Measurements from ENCODE around the gene CPSF4L. TPM values are rescaled to one million over a fixed set of nuclear protein-coding genes. Genes with fewer than 3 reads are reported as not detected.

The CPSF4L gene
- total RNA-seq, 1 experiment from 2014 or later = not detected

GRCh38 chr17:73208139-73208827 is 53.4 kb downstream of the CPSF4L start:
- no peaks in the 10 kb centered on the region for H3K27me3 ChIP-seq (ENCODE audit: control insufficient read depth, insufficient read depth, low read length)
- ATAC-seq (no peak), DNase-seq (ENCODE audit: low read depth, low spot score) (no peak)
- peaks cover 44% of the 10 kb centered on the region for H3K36me3 ChIP-seq (ENCODE audit: control insufficient read depth, insufficient read depth, low read length)
- H3K9me3 ChIP-seq (ENCODE audit: control insufficient read depth, insufficient read depth, low read depth, low read length) = no peaks in the 10 kb centered on the region
- ChIA-PET CTCF (no interaction called here), POLR2A (no interaction called here)
- peaks cover 8% of the 10 kb centered on the region; the same call in 1 of the 2 replicates for H3K4me1 ChIP-seq (ENCODE audit: control insufficient read depth, insufficient read depth, low read length)
- intact Hi-C loops (cut with micrococcal nuclease; ENCODE audit: unreplicated experiment) (no loop called here), in situ Hi-C loops (cut with HindIII; ENCODE audit: low pct_unique_long_range_greater_than_20kb, low sequenced_read_pairs) (no loop called here)
- no TSS peak for BruUV-seq (replicated peaks)
- no peak overlapping the region for H3K4me3 ChIP-seq (ENCODE audit: low read depth in 2 of 2, low read length in 2 of 2)
- no peak overlapping the region for H3K27ac ChIP-seq (ENCODE audit: low read length)
- TF ChIP-seq POLR2AphosphoS5 (IDR thresholded peaks at IDR 0.05; ENCODE audit: low read depth, low read length) (no peak; the same call in 1 of the 2 replicates), SIN3A (IDR thresholded peaks at IDR 0.05; ENCODE audit: borderline replicate concordance, insufficient read depth, low read depth, low read length) (no peak), CTCF (IDR thresholded peaks at IDR 0.05) (no peak), TCF7L2 (IDR thresholded peaks at IDR 0.05; ENCODE audit: low read depth, low read length) (no peak)
- TF ChIP-seq, protein P1, sequence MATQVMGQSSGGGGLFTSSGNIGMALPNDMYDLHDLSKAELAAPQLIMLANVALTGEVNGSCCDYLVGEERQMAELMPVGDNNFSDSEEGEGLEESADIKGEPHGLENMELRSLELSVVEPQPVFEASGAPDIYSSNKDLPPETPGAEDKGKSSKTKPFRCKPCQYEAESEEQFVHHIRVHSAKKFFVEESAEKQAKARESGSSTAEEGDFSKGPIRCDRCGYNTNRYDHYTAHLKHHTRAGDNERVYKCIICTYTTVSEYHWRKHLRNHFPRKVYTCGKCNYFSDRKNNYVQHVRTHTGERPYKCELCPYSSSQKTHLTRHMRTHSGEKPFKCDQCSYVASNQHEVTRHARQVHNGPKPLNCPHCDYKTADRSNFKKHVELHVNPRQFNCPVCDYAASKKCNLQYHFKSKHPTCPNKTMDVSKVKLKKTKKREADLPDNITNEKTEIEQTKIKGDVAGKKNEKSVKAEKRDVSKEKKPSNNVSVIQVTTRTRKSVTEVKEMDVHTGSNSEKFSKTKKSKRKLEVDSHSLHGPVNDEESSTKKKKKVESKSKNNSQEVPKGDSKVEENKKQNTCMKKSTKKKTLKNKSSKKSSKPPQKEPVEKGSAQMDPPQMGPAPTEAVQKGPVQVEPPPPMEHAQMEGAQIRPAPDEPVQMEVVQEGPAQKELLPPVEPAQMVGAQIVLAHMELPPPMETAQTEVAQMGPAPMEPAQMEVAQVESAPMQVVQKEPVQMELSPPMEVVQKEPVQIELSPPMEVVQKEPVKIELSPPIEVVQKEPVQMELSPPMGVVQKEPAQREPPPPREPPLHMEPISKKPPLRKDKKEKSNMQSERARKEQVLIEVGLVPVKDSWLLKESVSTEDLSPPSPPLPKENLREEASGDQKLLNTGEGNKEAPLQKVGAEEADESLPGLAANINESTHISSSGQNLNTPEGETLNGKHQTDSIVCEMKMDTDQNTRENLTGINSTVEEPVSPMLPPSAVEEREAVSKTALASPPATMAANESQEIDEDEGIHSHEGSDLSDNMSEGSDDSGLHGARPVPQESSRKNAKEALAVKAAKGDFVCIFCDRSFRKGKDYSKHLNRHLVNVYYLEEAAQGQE (IDR thresholded peaks at IDR 0.05; ENCODE audit: insufficient read depth in 1 of 2, low read depth in 2 of 2, low read length in 1 of 2) = no peak

DNA sequence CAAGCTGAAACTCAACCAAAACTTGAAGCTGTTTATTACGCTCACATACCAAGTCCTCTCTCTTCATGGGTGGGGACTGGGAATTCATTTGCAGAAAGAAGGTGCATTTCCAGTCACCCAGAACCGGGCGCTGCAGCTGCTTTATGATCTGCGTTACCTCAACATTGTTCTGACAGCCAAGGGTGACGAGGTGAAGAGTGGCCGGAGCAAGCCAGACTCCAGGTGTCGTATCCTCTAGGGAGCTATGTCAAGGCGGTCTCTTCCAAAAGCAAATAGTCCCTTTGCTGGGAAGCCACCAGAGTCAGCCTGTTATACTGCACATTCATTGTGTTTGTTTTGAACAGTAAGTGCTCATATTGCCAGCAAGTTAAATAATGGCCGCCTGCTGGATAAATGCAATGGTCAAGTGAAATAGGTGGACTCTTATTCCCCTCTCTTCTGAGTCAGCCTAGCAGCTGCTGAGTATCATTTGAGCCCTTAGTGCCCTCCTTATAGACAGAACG is 56.2 kb downstream of the CPSF4L start:
- no TSS peak for BruUV-seq (replicated peaks)
- Histone ChIP-seq H3K4me3 (ENCODE audit: low read depth in 2 of 2, low read length in 2 of 2) (no peak overlapping the region), H3K9me3 (ENCODE audit: control insufficient read depth, insufficient read depth, low read depth, low read length) (no peaks in the 10 kb centered on the region), H3K27me3 (ENCODE audit: control insufficient read depth, insufficient read depth, low read length) (no peaks in the 10 kb centered on the region), H3K27ac (ENCODE audit: low read length) (no peak overlapping the region), H3K36me3 (ENCODE audit: control insufficient read depth, insufficient read depth, low read length) (peaks cover 55% of the 10 kb centered on the region), H3K4me1 (ENCODE audit: control insufficient read depth, insufficient read depth, low read length) (peaks cover 8% of the 10 kb centered on the region; the same call in 1 of the 2 replicates)
- in situ Hi-C loops (cut with HindIII; ENCODE audit: low pct_unique_long_range_greater_than_20kb, low sequenced_read_pairs) = no loop called here
- no peak for TF ChIP-seq SIN3A (IDR thresholded peaks at IDR 0.05; ENCODE audit: borderline replicate concordance, insufficient read depth, low read depth, low read length)
- TF ChIP-seq TCF7L2 (IDR thresholded peaks at IDR 0.05; ENCODE audit: low read depth, low read length) = no peak
- TF ChIP-seq POLR2AphosphoS5 (IDR thresholded peaks at IDR 0.05; ENCODE audit: low read depth, low read length) = no peak; the same call in 1 of the 2 replicates
- no peak for TF ChIP-seq CTCF (IDR thresholded peaks at IDR 0.05)
- TF ChIP-seq, protein P1 (IDR thresholded peaks at IDR 0.05; ENCODE audit: insufficient read depth in 1 of 2, low read depth in 2 of 2, low read length in 1 of 2) = no peak
- POLR2A ChIA-PET = no interaction called here
- DNase-seq (ENCODE audit: low read depth, low spot score) (no peak), ATAC-seq (no peak)
- CTCF ChIA-PET = no interaction called here
- intact Hi-C loops (cut with micrococcal nuclease; ENCODE audit: unreplicated experiment) = no loop called here

All from Panc1 (cell line).